GM19463 (cell line): ENCODE results near the gene RCN1.
"Not testable (repeated sequence)": the region's sequence is repeated elsewhere in the genome, so short reads cannot be mapped to it uniquely, and the experiment has no call there.

Source experiments
- ATAC-seq: cut with Tn5 transposase; IDR thresholded peaks from one replicate; pipeline ENCODE4 v1.9.1; 2021; ENCODE audit warnings: mild to moderate bottlenecking, moderate library complexity; ENCODE audit not compliant: unreplicated experiment

The RCN1 gene

DNA sequence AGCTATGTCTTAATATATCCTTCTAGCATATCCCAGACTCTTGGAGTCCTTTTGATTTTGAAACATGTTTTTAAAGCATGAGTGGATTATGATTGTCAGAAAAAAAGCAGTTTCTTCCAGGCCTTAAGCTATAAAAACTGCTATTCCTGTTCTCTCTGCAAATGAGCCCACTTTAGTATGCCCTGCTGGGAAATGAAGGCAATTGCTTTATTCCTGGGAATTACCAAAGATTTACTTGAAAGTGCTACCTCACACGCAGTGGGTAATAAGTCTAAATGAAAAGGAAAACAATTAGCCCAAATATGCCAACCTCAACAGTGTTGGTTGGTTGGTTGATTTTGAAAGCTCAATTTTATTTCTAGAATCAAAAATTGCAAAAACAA lies 17.2 kb upstream of the RCN1 start:
- ATAC-seq = no peak

DNA sequence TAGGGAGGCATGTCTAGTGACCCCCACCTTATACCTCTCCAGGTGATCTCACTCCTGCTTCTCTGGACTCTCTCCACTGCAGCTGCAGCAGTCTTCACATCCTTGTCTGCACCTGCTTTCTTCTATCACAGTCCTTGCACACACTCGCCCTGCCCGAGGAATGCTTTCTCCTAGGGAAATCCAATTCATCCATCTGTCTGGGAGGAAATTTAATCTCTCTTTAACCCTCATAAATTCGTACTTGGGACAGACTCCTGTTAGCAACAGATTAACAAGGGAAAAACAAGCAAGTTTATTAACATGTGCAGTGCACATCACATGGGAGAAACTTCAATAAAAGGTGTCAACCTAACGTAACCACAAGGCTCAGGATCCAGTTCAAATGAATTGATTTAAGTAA lies 11.3 kb upstream of the RCN1 start:
- ATAC-seq = no peak

DNA sequence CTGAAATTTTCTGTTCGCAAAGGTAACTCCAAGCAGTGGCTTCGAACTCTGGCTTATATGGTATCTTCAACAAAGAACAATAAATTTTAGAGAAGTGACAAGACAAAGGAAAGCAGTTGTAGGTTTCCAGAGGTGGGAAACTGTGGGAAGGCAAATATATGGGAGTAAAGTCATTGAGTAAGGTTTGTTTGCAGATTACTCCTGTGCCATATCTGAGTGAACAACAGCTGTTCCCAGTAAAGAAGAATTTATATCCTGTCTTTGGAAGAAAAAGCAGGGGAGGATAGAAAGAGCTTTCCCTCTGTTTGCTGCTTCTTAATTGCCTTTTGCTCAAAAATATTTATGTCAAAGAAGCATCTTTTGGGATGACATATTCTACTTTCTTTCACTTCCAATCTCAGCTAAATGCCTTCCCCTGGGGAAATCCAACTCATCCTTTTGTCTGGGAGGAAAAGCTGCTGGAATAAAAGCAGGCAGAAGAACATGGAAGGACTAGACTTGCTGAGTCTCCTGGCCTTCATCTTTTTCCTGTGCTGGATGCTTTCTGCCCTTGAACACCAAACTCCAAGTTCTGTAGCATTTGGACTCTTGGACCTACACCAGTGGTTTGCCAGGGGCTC lies 10.4 kb upstream of the RCN1 start:
- no peak for ATAC-seq

DNA sequence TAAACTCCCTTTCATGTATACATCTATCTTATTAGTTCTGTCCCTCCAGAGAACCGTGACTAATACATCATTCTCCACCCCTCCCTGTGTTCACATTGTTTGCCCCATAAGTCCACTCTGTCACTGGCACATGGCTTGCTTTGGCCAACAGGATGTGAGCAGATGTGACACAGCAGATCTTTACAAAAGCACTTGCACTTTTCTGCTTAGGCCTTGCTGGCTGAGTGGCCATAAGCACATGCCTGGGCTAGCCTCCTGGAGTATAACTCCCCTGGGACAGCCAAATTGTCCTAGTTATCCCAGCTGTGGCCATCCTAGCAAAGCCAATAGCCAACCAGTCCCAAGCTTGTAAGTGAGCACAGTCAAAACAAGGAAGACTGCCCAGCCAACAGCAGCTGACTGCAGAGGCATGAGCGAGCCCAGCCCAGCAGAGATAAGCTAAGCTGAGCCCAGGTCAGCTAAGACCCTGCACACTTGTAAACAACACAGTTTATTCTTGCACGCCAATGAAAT lies 9.7 kb upstream of the RCN1 start:
- peak; percentile 76 for ATAC-seq

DNA sequence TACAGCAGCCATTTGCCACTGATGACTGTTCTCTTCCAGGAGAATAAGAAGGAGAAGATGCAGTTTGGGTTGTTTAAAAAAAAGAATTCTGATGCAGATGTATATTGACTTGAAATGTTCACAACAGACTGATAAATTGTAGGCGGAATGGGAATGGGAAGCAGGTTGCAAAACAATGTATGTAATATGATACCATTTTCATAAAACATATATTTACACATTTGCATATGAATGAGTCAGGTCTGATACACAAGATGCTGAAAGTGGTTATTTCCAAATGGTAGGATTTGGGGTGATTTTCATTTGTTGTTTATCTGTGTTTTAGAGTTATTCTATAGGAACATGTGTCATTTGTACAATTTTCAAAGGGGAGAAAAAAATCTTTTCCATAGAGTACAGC lies 9.0 kb upstream of the RCN1 start:
- ATAC-seq = no peak

DNA sequence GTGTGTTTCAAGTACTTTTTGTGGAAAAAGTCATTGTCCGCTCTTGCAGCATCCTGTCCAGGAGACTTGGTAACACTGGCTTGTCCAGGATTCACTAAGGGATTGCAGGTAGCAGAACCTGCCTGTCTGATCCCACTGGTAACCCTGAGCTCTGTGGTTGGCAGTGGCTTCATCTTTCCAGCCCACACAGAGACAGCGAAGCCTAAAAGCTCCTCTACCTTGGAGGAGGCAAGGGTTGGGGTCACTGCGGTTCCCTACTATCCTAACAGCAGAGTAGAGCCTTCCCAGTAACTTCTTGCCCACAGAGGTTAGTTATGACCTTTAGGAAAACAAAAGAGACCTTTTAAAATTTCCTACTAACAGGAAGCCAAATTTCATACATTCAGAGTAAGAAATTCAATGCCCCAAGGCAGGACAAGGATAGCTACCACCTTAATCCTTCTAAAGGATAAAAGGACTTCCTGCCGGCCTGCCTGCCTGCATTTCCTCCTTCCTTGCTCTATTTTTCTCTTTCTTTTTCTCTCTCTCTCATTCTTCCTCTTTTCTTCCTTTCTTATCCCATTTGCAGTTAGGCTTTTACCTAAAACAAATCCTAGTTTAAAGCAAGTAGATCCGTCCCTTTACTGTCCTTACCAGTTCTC lies 8.4 kb upstream of the RCN1 start:
- no peak for ATAC-seq

DNA sequence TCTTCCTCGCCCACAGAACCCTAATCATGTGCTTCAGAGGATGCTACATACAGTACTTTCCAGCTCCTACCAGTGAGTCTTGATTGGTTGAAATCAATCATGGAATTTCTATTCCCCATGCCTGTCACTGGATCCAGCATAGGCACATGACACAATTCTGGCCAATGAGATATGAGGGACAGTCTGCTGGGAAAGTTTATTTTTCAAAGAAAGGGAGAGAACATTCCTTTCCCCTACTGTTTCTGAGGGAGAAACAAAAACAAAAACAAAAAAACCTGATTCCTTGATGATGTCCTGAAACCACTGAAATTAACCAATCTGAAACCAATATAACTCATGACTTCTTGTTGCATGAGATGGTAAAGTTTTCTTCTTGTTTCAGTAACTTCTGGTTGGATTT lies 3.3 kb upstream of the RCN1 start:
- ATAC-seq = no peak

DNA sequence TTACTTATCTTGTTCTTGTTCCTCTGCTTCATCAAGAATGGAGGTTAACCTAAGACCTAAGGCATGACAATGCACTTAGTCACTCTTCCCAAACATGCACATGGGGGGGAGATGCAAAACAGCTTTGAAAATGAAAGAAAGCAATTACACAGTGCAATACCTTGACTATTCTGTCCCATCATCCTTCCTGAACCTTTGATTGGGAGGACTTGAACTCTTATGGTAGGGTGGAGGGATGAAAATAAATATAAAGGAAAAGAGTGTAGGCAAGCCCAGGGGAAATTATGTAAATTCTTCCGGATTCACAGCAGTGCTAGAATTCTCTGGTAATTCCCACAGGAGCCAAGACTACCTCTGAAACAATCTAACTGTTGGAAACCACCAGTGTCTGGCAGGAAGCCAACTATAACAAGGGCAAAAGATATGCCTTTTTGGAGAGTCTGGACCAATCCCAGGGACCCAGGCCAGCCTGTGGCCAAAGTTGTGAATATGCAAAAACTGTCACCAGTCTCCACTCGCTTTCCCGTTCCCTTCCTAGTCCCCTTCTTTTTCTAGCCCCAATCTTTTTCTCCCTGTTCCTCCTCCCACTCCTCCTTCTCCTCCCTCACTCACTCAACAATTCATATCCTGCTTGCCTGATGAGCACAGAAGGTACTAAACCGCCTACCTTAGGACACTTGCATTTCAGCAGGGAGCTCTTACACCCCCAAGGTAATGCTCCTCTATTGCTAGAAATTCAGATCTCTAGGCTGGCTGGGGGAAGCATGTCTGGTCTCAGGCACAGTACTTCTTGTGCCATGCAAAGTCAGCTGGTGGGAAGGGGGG lies 2.5 kb upstream of the RCN1 start:
- peak; percentile 22 for ATAC-seq

DNA sequence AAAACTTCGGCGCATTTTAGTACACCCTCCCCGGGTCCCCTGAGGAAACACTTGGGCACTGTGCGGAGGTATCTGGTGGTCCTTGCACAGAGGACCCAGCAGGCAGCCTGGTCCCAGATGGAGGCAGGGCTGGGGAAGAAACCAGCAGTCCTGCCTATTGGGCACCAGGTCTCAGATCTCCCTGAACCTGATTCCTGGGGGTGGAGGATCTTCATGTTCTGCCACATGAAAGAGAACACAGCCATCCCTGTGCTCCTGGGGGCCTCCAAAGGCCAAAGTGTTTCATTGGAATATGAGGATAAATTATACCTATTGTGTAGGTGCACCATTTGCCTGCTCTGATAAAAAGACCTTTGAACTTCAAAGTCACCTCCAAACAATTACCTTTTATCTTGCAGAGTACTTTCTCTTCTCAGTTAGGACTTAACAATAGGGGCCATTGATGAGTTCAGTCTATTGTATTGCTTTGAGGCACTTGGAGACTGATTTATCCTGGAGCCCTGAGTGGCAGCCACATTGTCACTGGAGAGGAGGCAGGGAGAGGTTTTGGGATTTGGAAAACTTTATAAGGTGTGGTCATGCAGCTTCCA lies 1.8 kb downstream of the RCN1 start:
- ATAC-seq = no peak

DNA sequence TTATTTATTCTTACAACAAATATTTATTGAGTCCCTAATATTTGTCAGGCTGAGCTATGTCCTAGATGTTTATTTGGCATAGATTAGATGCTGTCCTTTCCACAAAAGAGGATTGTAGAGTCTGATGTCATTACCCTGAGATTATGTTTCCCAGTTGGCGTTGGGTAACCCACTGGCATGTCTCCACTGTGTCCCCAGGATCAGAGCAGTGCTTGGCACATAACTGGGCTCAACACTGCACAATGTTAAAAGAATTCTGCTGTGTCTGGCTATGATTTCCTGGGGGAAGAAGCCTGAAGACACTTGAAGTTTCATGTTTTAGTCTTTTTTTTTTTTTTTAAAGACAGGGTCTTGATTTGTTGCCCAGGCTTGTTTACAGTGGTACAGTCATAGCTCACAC lies 4.0 kb downstream of the RCN1 start:
- ATAC-seq = no peak

DNA sequence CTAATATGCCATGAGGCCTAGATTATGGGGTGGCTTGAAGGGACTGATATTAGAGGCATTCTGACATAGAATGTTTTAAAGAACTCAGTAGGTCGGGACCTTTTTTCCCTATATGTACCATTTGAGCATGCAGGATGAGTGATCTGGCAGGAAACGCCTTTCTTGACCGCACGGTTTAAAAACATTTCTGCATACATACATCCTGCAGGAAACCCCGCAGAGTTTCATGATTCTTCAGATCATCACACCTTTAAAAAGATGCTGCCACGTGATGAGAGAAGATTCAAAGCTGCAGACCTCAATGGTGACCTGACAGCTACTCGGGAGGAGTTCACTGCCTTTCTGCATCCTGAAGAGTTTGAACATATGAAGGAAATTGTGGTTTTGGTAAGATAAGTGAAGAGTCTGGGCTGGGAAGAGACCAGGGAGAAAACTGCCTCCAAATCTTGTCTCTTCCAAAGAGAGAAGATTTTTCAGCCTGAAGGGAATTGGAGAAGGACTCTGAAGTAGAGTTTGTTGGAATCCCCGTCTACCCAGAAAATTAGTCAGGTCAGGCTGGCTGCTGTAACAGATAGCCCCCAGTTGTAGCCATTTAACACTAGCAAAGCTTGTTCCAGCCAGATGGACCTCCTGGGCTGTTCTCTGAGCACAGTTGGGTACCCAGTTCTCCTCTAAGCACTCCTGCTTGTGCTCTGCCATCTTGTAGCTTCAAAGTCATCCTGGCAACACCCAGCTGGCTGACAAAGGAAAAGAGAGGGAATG lies 7.4 kb downstream of the RCN1 start:
- no peak for ATAC-seq

DNA sequence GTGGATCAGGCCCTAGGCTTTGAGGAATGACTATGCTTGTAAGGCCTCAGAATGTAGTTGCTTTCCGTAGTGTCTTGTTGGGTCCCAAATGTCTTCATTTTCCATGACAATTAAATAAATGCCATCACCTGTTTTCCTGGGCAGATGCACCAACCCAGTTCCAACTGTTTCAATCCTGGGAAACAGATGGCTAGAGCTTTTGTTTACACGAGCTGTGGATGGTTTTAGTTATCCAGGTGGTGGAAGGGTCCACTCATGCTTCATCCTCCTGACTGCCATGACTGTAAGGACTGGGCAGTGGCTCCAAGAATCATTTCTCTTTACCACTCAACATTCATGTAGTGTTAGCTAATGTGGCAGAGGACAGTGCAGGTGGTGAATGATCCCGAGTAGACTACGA lies 8.6 kb downstream of the RCN1 start:
- no peak for ATAC-seq

DNA sequence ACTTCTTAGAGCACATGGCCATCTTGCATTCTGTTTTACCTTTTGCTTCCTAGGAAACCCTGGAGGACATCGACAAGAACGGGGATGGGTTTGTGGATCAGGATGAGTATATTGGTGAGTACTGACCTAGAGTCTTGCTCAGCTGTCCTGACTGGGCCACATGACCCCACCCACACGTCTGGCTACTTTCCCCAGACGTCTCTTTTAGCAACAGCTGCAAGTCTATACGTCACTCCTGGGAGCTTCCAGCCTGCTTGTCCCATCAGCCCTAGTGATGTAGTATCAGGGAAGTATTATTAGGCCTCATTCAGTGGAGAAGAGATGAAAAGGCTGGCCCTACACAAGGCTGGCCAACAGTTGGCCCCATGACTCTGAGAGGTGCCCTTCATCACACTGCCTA lies 9.6 kb downstream of the RCN1 start:
- ATAC-seq = no peak

DNA sequence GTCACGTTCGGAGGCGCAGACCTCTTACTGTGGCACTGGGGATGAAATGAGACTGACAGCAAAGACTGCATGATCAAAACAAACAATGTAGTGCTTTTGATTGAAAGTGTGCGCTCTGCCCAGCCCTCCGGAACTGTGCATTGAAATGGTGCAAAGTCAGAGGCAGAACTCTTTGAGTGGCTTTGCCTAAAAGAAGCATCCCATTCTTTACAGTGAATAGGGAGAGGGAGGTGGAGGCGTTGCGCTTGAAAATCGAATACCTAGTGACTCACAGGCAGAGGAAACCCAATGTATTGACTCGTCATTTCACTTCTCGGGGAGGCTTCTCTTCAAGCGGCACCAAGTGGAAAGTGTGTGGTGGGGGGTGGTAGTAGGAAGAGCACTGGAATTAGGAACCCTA lies 10.9 kb downstream of the RCN1 start:
- no peak for ATAC-seq

DNA sequence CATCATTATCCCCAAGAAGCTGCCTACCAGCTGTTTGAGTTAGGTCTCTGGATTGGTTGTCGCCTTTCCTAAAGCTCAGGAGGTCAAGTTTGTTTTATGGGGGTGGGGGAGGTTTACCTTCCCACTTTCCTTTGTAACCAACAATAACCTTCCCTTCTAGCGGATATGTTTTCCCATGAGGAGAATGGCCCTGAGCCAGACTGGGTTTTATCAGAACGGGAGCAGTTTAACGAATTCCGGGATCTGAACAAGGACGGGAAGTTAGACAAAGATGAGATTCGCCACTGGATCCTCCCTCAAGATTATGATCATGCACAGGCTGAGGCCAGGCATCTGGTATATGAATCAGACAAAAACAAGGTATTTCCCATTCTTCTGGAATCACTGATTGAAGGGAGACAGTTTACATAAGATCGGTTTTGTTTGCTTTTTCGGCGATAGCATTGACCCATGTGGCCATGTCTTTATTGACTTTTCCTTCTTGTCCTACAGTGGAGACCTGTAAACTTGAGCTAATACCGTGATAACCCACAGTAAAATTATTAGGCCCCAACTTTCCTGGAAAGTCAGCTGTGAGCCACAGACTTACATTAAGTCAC lies 12.3 kb downstream of the RCN1 start:
- ATAC-seq = not testable (repeated sequence)

DNA sequence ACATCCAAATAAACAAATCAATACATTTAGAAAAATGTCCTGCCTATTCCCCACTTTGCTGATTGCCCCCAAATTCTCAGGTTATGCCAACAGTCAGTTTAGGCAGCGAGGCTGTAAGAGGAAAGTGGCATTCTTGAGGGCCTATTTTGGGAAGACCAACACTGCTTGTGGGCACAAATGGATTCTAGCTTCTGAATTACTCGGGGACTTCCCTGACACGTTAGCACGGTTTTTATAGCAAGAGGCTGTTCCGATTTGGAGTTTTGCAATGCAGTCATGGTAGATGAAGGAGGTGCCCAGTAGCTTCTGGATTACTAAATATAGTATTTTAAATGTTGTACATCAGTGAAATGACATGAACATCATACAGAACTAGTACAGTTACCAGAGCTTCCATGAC lies 13.1 kb downstream of the RCN1 start:
- ATAC-seq = no peak

DNA sequence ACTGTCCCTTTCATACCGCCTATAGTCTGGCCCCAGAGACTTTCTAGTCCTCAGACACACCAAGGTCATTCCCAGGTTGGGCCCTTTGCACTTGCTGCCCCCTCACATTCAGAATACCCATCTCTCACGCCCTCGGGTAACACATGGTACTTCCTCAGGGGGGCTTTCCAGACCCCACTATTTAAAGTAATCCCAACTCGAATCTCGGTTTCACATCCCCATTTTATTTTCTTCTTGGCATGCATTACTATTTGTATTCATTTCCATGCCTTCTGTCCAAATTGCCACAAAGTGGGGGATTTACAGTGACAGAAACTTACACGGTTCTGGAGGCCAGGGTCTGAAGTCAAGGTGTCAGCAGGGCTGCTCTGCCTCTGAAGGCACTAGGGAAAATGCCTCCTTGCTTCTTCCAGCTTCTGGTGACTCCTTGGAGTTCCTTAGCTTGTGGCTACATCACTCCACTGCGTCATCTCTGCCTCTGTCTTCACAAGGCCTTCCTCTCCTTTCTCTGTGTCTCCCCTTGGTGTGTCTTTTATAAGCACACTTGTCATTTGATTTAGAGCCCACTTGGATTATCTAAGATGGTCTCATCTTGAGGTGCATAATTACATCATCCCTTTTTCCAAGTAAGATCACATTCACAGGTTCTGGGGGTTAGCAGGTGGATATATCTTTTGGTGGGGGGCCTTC lies 15.1 kb downstream of the RCN1 start:
- peak; percentile 86 for ATAC-seq

DNA sequence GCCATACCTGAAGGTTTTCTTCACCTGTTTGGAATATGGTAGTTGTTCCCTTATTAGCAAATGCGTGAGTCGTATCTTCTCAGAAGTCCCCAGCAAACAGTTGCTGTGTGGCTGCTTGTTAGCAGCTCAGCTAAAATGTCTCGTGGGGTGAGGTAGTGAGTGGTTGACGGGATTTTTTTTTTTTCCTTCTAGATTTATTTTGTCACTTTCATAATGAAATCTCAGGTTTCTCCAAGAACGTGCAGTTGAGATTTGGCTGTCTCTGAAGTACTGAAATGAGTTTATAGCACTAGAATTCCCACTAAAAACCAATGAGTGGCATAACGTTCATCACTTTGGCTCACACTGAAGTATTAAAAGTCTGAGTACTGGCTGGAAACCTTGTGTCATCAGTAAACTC lies 16.8 kb downstream of the RCN1 start:
- peak; percentile 21 for ATAC-seq

DNA sequence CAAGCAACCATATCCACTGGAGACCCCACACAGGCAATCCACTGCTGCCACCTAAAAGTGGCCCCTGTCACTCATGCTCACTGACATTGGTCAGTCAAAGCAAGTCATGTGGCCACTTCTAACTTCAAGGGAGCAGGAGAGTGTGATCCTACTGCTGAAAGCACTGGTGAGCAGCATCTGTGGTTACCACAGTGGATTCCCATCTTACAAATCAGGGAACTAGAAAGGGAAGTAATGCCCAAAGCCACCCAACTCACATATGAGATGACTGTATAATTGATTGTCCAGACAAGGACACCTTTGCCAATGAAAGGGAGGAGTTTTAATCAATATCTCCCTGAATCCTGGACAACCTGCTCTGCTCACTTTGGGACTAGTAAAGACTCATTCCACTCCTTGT lies 17.7 kb downstream of the RCN1 start:
- no peak for ATAC-seq

DNA sequence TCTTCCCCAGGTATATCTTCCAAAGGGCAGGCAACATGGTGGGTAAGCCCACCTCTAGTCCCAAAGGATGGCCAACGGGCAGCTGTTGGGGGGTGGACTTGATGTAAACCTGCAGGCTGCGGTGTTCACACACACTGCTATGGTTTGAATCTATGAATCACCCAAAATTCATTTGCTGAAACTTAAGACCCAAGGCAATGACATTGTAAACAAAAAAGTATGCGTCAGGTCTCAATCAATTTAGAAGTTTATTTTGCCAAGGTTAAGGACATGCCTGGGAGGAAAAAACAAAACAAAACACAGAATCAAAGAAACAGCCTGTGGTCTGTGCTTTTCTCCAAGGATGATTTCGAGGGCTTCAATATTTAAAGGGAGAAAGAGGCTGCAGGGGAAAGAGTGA lies 18.3 kb downstream of the RCN1 start:
- ATAC-seq = no peak
